ENCODE results near the gene FAM217A.

DNA sequence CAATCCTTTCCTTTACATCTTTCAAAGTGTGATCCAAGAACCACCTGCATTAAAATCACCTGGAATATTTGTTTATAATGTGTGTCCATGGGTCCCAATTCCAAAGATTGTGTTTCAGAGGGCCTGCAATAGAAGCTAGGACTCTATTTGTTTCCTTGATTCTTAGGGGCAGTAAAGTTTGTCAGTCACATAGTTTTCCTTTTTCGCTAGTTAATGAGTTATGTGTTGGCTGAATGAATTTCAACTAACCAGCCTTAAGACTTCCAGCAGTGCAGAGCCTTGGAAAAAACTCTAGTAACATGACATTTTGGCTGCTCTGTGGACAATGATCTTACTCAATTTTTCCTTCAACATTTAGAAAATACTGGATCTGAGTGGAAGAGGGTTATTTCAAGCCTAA is 11.3 kb downstream of the FAM217A start:
- TF ChIP-seq, protein P1, sequence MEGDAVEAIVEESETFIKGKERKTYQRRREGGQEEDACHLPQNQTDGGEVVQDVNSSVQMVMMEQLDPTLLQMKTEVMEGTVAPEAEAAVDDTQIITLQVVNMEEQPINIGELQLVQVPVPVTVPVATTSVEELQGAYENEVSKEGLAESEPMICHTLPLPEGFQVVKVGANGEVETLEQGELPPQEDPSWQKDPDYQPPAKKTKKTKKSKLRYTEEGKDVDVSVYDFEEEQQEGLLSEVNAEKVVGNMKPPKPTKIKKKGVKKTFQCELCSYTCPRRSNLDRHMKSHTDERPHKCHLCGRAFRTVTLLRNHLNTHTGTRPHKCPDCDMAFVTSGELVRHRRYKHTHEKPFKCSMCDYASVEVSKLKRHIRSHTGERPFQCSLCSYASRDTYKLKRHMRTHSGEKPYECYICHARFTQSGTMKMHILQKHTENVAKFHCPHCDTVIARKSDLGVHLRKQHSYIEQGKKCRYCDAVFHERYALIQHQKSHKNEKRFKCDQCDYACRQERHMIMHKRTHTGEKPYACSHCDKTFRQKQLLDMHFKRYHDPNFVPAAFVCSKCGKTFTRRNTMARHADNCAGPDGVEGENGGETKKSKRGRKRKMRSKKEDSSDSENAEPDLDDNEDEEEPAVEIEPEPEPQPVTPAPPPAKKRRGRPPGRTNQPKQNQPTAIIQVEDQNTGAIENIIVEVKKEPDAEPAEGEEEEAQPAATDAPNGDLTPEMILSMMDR (IDR thresholded peaks at IDR 0.05; ENCODE audit: insufficient read depth, low read length) = no peak
- no peak for TF ChIP-seq POLR2AphosphoS5 (IDR thresholded peaks at IDR 0.05; ENCODE audit: low read depth)
- TF ChIP-seq GABPA (IDR thresholded peaks at IDR 0.05; ENCODE audit: low read depth) = no peak

Measured in HL-60 (cell line).